Measurements from ENCODE around the gene CMTM6. TPM values are rescaled to one million over a fixed set of nuclear protein-coding genes. Genes with fewer than 3 reads are reported as not detected.

The CMTM6 gene
- total and polyA plus RNA-seq, 10 of the 15 experiments (the other 5 are each of a cell fraction or from before 2014, with no cell fraction given): 27.1 to 97.3 (median 61.4) TPM

- intact Hi-C loops (cut with micrococcal nuclease; ENCODE audit: unreplicated experiment) (no loop called here), in situ Hi-C loops (cut with MboI) (no loop called here)
- H2AFZ ChIP-seq (ENCODE audit: control insufficient read depth, low read depth, low read length): no peak overlapping the region
- no peaks in the 10 kb centered on the region for H3K4me1 ChIP-seq (ENCODE audit: control insufficient read depth, insufficient read depth, low read length)
- H3K9me3 ChIP-seq (replicated peaks; ENCODE audit: control insufficient read depth, insufficient read depth, low read length): no peaks in the 10 kb centered on the region; the same call in 1 of the 3 replicates
- TF ChIP-seq NKRF (conservative IDR thresholded peaks at IDR 0.05): no peak
- TF ChIP-seq STAT3 (IDR thresholded peaks at IDR 0.05; ENCODE audit: low read depth, low read length): no peak
- no peak for TF ChIP-seq CREM (IDR thresholded peaks at IDR 0.05; ENCODE audit: low read depth)
- no peak for TF ChIP-seq CHD2 (IDR thresholded peaks at IDR 0.05; ENCODE audit: borderline replicate concordance, low read depth, low read length)
- no peak for TF ChIP-seq IRF3 (IDR thresholded peaks at IDR 0.05)
- no peak for TF ChIP-seq ZBTB33 (IDR thresholded peaks at IDR 0.05)
- no peak for TF ChIP-seq CHD1 (IDR thresholded peaks at IDR 0.05; ENCODE audit: low read depth, low read length)
- no peak for ATAC-seq
- ChIA-PET SMC1A (ENCODE audit: uncharacterized antibody, unreplicated experiment) (interaction anchor here (1.3 to 1.7 kb wide), 4 partner anchors 8 to 16 kb away, joined by 3 to 8 read pairs (median 4); no protein-coding TSS in a partner anchor), CTCF (interaction anchor here (0.8 to 2.1 kb wide), 7 partner anchors 8 to 48 kb away, joined by 3 to 5 read pairs (median 3); no protein-coding TSS in a partner anchor), RAD21 (ENCODE audit: unreplicated experiment) (interaction anchor here (1.0 to 1.1 kb wide), 2 partner anchors 26 to 74 kb away, joined by 3 read pairs; no protein-coding TSS in a partner anchor), POLR2A (interaction anchor here (1.3 to 2.4 kb wide), 2 partner anchors 9 to 11 kb away, joined by 3 to 10 read pairs; no protein-coding TSS in a partner anchor)
- no peak for DNase-seq (ENCODE audit: low read depth, low spot score)
- no peak for FAIRE-seq
- H3K27me3 ChIP-seq (replicated peaks in 1 of 2; ENCODE audit: control insufficient read depth in 2 of 2, insufficient read depth in 2 of 2, low read length in 1 of 2): peaks cover 0 to 3% of the 10 kb centered on the region in 2 experiments; a peak in 2 of 4 replicates
- no TSS peak for BruUV-seq (replicated peaks)
- H3K27ac ChIP-seq (ENCODE audit: control insufficient read depth, insufficient read depth): no peak overlapping the region
- H4K20me1 ChIP-seq (ENCODE audit: control insufficient read depth, insufficient read depth): no peaks in the 10 kb centered on the region
- no peaks in the 10 kb centered on the region for H3K79me2 ChIP-seq (ENCODE audit: control insufficient read depth, insufficient read depth, low read length)
- H3K4me2 ChIP-seq (ENCODE audit: control insufficient read depth, insufficient read depth): no peak overlapping the region
- H3K9ac ChIP-seq (ENCODE audit: control insufficient read depth, insufficient read depth, low read length): no peak overlapping the region
- 71% methylated on average over 14 of the region's 14 CpGs for WGBS (ENCODE audit: insufficient coverage, insufficient replicate concordance, low lambda C conversion rate, missing lambda C conversion rate)
- no peaks in the 10 kb centered on the region; a peak in 1 of 4 replicates for H3K36me3 ChIP-seq (ENCODE audit: control insufficient read depth in 2 of 2, insufficient read depth in 2 of 2, low read length in 1 of 2)
- no peak overlapping the region for H3K4me3 ChIP-seq
Observed at GRCh38 chr3:32448686-32449474, 53.8 kb downstream of the CMTM6 start.

Measured in GM12878 (cell line).